ENCODE data around the gene PLXNA4. TPM values are rescaled to one million over a fixed set of nuclear protein-coding genes. Genes with fewer than 3 reads are reported as not detected.

Gene PLXNA4
- total and polyA plus RNA-seq, 2 experiments from 2014 or later = 1.9 to 4.8 TPM

DNA sequence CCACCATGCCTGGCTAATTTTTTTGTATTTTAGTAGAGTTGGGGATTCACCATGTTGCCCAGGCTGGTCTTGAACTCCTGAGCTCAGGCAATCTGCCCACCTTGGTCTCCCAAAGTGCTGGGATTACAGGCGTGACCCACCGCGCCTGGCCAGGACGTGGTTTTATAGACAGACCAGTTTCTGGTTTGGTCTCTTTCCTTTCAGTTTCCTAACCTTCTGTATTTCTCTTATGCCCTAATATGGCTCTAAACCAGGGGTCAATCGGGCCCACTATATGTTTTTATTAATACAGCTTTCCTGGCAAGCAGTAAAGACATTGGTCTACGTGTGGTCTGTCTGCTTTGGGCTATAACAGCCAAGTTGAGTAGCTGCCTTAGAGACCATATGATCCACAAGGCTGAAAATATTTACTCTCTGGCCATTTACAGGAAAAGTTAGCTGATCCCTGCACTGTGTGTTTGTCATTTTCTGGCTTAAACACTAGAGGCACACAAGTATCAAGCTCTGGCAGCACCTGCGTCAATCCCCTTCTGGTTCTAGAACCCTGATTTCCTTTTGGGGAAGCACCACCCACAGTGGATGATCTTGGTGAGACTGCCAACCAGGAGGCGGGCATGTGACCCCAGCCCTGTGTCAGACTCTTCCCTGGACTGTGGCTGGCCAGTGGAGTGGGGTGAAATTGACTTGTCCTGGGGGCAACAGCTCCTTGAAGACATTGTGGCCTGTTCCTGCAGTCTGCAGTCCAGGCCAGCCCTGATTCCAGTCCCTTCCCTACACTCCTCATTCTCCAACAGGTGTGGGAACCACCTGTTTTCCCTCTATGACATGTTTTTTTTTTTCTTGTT lies 497.2 kb downstream of the PLXNA4 start:
- DNase-seq (ENCODE audit: low spot score) = no peak
- Histone ChIP-seq H3K9me3 (ENCODE audit: low read depth) (no peaks in the 10 kb centered on the region), H3K9me2 (replicated peaks; ENCODE audit: insufficient read depth) (no peaks in the 10 kb centered on the region), H2AFZ (no peak overlapping the region), H3K36me3 (replicated peaks; ENCODE audit: insufficient read depth, low read depth) (no peaks in the 10 kb centered on the region), H3K27me3 (peaks cover 3% of the 10 kb centered on the region), H3K79me2 (no peaks in the 10 kb centered on the region), H3K4me2 (no peak overlapping the region), H4K20me1 (ENCODE audit: insufficient read depth, poor library complexity, severe bottlenecking) (no peaks in the 10 kb centered on the region), H3K27ac (peak overlapping the region; percentile 53), H3K4me1 (ENCODE audit: insufficient read depth) (peaks cover 17% of the 10 kb centered on the region), H3K4me3 (no peak overlapping the region)
- 83% methylated on average over 8 of the region's 8 CpGs for WGBS (ENCODE audit: low lambda C conversion rate, missing lambda C conversion rate)
- no peak for TF ChIP-seq EZH2phosphoT487 (IDR thresholded peaks at IDR 0.05; ENCODE audit: low read depth, severe bottlenecking, unreplicated experiment)
- TF ChIP-seq, protein P1, sequence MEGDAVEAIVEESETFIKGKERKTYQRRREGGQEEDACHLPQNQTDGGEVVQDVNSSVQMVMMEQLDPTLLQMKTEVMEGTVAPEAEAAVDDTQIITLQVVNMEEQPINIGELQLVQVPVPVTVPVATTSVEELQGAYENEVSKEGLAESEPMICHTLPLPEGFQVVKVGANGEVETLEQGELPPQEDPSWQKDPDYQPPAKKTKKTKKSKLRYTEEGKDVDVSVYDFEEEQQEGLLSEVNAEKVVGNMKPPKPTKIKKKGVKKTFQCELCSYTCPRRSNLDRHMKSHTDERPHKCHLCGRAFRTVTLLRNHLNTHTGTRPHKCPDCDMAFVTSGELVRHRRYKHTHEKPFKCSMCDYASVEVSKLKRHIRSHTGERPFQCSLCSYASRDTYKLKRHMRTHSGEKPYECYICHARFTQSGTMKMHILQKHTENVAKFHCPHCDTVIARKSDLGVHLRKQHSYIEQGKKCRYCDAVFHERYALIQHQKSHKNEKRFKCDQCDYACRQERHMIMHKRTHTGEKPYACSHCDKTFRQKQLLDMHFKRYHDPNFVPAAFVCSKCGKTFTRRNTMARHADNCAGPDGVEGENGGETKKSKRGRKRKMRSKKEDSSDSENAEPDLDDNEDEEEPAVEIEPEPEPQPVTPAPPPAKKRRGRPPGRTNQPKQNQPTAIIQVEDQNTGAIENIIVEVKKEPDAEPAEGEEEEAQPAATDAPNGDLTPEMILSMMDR (IDR thresholded peaks at IDR 0.05; ENCODE audit: poor library complexity) = no peak
- TF ChIP-seq EZH2 (IDR thresholded peaks at IDR 0.05; ENCODE audit: borderline replicate concordance) = no peak

DNA sequence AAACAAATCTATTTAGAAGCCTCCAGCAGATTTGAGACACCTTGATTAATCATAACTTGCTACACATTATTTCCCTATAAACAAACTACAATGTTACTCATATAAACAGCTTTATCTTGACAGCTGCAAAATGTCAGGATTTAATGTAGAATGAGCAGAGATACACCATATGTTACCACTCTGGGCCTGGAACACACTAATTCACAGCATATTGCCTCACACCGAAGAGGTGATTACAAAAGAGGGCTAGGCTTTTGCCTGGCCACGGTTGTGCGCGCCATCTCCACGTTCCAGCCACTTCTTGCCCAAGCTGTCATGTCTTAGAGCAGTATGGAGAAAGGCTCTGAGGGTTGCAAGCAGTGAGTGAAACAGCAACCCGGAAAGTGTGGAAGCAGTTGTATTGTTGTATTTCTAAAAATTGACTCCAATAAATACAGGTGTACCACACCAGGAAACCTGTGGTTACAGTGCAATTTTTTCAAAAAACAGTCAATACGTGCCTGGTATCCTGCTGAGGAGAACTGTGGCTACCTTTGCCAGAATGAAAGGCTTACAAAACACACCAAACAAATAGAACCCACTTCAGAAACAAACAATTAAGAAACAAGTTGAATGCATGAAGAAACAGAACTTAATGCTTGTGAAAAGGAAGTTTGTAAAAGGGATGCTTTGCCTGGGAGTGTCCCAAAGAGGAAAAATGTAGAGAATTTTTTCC lies 498.1 kb downstream of the PLXNA4 start:
- H3K9me2 ChIP-seq (replicated peaks; ENCODE audit: insufficient read depth) = no peaks in the 10 kb centered on the region
- no peaks in the 10 kb centered on the region for H3K9me3 ChIP-seq (ENCODE audit: low read depth)
- no peaks in the 10 kb centered on the region for H3K36me3 ChIP-seq (replicated peaks; ENCODE audit: insufficient read depth, low read depth)
- no peak overlapping the region for H2AFZ ChIP-seq
- DNase-seq (ENCODE audit: low spot score) = peak; percentile 40
- H4K20me1 ChIP-seq (ENCODE audit: insufficient read depth, poor library complexity, severe bottlenecking) = no peaks in the 10 kb centered on the region
- H3K27ac ChIP-seq = peak overlapping the region; percentile 47
- TF ChIP-seq, protein P1 (IDR thresholded peaks at IDR 0.05; ENCODE audit: poor library complexity) = no peak
- no peak for TF ChIP-seq EZH2phosphoT487 (IDR thresholded peaks at IDR 0.05; ENCODE audit: low read depth, severe bottlenecking, unreplicated experiment)
- TF ChIP-seq EZH2 (IDR thresholded peaks at IDR 0.05; ENCODE audit: borderline replicate concordance) = no peak
- H3K27me3 ChIP-seq = no peaks in the 10 kb centered on the region
- no peaks in the 10 kb centered on the region for H3K79me2 ChIP-seq
- H3K4me1 ChIP-seq (ENCODE audit: insufficient read depth) = peaks cover 16% of the 10 kb centered on the region
- H3K4me2 ChIP-seq = no peak overlapping the region
- no peak overlapping the region for H3K4me3 ChIP-seq
- 64% methylated on average over 7 of the region's 7 CpGs for WGBS (ENCODE audit: low lambda C conversion rate, missing lambda C conversion rate)

DNA sequence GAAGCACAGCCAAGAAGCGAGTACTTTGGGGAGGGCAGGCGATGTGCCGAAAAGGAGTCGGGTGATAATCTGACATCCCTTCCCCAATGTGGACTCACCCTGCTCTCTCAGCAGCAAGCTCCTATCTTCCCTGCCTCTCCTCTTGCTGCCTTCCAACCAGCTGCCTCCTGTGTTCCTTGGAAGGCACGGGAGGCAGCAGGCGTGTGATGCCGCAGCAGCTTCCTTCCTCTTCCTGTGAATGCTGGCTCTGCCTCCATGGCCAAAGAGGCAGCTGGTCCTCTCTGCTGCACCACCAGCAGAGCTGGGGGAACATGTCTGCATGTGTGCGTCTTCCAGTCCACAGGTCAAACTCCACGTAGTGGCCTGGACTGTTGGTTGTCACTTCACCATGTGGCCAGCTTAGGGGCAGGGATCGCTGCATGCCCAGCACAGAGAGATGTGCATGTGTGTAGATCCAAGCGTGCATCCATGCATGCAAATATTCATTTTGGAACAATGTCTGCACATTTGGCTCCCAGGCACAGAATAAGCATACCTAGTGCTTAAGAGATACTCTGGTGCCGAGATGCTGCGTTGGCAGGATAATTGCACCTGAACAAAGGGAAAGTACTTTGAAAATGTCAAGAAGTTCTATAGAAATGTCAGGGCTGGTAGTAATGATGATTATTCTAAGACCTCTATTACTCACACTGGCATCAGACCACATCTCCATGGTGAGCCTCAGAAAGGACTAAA lies 499.8 kb downstream of the PLXNA4 start:
- H3K27ac ChIP-seq = no peak overlapping the region
- no peak for DNase-seq (ENCODE audit: low spot score)
- no peaks in the 10 kb centered on the region for H3K79me2 ChIP-seq
- no peaks in the 10 kb centered on the region for H3K4me1 ChIP-seq (ENCODE audit: insufficient read depth)
- H3K9me2 ChIP-seq (replicated peaks; ENCODE audit: insufficient read depth) = no peaks in the 10 kb centered on the region
- H3K27me3 ChIP-seq = no peaks in the 10 kb centered on the region
- H3K4me2 ChIP-seq = no peak overlapping the region
- H3K4me3 ChIP-seq = no peak overlapping the region
- H4K20me1 ChIP-seq (ENCODE audit: insufficient read depth, poor library complexity, severe bottlenecking) = no peaks in the 10 kb centered on the region
- no peaks in the 10 kb centered on the region for H3K36me3 ChIP-seq (replicated peaks; ENCODE audit: insufficient read depth, low read depth)
- no peak overlapping the region for H2AFZ ChIP-seq
- H3K9me3 ChIP-seq (ENCODE audit: low read depth) = no peaks in the 10 kb centered on the region
- TF ChIP-seq EZH2 (IDR thresholded peaks at IDR 0.05; ENCODE audit: borderline replicate concordance) (no peak), EZH2phosphoT487 (IDR thresholded peaks at IDR 0.05; ENCODE audit: low read depth, severe bottlenecking, unreplicated experiment) (no peak)
- TF ChIP-seq, protein P1 (IDR thresholded peaks at IDR 0.05; ENCODE audit: poor library complexity) = no peak
- 91% methylated on average over 13 of the region's 13 CpGs for WGBS (ENCODE audit: low lambda C conversion rate, missing lambda C conversion rate)

All from hepatocyte (in vitro differentiated cells).